Activated naive CD4-positive, alpha-beta T cell (primary cell): ENCODE results near the gene TLE4.
"Not testable (repeated sequence)": the region's sequence is repeated elsewhere in the genome, so short reads cannot be mapped to it uniquely, and the experiment has no call there.

Experiments used
- DNase-seq, 4 experiments: peaks; one replicate each; lab custom pipeline; 2025; lab: John Stamatoyannopoulos, UW

TLE4 gene

GRCh38 chr9:79571309-79572031 is at the start of gene TLE4:
Gene TLE4 (plus strand): TSS chr9:79571965. CDS start chr9:79572791, 826 bp downstream.
- DNase-seq, result peak; percentile 96 to 99 (median 98)

DNA sequence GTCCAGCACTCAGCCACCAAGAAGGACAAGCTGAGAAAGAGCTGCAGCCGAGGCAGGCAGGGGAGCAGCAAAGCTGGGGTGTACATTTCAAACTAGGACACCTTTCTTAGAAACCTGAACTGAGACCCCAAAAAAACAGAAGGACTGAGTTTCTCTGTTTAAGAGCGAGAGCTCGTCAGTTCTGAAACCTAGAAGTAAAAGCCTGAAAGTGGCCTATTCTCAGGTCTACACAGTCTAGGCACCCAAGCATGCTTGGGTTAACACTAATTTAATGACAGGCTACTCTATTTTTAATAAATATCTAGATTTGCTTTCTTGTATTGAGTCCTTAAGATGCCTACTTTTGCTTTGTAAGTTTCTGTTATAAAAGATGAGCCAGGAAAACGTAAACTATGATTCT is 49.0 kb upstream of the TLE4 start:
- no peak for DNase-seq

DNA sequence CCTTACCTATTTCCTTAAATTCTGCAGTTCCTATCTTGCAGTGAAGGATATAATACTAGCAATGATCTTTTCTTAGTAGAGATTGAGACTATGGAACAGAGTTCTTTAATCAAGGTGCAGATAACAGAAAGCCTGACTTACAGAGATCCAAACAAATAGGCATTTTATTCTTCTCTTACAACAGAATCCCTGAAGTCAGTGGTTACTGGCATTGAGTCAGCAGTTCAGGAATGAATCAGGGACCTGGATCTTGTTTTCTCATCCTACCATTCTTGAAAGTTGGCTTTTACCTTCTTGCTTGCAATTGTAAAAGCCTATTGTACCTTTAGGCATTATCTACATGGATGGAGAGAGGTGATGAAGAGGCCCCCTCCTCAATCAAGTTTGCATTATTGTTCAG is 47.5 kb upstream of the TLE4 start:
- DNase-seq, result no peak

DNA sequence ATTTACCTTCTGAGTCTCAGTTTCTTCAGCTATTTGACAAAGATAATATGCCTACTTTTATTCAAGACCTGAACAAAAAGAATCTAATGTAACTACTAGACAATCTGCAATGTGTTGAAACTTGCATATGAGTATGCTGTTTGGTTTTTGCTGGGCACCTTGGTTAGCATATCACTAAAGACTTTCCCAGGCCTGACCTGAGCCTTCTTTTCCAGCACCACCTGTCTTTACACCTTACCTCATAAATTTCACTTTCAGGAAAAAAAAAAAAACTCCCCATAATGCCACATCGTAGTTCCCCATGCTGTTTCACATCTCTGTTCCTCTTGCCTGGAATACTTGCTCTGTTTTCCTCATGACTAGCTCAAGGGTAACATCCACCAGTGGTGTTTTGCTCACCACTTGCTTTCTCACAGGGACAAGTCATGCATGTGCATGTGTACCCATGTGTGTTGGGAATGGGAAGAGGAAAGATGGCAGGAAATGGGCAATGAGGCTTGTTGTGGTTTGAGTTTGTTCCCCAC is 45.6 kb upstream of the TLE4 start:
- DNase-seq, result no peak

GRCh38 chr9:79535534-79535933 is 36.2 kb upstream of the TLE4 start:
- DNase-seq, result no peak

DNA sequence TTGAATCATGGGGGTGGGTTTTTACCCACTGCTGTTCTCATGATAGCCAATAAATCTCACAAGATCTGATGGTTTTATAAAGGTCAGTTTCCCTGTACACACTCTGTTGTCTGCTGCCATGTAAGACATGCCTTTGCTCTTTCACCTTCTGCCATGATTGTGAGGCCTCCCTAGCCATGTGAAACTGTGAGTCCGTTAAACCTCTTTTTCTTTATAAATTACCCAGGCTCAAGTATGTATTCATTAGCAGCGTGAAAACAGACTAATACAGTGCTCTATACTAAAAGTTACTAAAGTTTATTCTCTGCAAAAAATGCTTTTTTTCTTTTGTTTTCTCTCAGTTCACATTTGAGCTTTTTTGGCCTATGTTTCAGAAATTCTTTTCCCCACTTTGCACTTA is 33.9 kb upstream of the TLE4 start:
- DNase-seq, result no peak

DNA sequence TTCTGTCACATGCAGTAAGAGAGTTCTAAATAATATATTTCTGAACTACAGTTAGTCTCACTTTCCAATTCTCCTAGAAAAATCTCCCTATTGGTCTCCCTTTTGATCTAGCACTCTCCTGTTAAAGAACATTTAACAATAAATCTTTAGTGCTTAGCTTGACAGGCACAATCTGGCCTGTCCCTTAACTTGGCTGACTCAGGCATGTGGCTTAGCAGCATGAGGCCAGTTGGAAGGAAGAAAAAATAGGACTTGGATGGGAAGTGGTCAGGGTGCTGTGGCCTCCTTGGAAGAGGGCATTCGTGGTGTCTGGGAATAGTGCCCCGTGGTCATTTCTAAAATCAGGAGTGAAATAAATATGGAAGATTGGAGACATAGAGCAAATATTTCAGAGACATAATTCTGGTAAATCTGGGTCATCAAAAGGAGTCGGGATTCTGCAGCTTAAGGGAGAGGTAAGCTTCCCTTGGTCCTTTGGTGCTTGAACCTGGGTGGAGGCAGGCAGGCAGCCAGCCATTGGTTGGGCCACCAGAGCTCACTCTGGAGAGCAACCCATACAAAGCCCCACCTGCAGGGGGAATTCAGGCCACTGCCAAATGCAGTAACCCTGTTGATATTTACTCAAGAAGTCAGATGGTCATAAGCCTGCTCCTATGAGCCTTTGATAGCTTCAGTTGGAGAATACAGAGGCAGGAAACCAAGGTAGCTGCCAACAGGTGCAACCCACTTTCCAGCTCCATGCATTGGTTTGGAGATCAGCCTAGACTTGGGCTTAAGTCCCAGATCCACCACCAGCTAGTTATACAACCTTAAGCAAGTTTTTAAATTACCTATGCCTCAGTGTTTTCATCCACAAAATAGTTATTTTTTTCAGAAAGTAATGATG is 28.8 kb upstream of the TLE4 start:
- DNase-seq, result no peak

- not testable (repeated sequence) for DNase-seq
Observed at GRCh38 chr9:79544375-79544774, 27.4 kb upstream of the TLE4 start.

GRCh38 chr9:79551586-79551985 is 20.2 kb upstream of the TLE4 start:
- no peak for DNase-seq

DNA sequence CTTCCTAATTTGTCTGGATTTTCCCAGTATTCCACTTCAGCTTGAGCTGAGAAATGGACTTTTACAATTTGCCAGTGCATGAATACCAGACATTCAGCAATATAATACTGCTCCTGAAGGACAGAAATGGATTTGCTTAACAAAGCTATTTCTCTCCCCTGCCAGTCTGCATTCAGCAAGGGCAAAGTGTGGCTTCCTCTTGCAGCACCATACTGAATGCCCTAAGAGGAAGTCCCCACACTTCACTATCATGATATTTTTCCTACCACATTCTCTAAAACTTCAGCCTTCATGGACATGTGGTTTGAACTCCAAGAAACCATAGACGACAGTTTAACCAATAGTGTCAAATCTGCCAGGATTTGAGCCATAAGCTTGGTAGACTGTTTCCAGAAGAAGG is 19.8 kb upstream of the TLE4 start:
- DNase-seq, result no peak

- no peak for DNase-seq
Observed at GRCh38 chr9:79555474-79556089, 16.2 kb upstream of the TLE4 start.

DNA sequence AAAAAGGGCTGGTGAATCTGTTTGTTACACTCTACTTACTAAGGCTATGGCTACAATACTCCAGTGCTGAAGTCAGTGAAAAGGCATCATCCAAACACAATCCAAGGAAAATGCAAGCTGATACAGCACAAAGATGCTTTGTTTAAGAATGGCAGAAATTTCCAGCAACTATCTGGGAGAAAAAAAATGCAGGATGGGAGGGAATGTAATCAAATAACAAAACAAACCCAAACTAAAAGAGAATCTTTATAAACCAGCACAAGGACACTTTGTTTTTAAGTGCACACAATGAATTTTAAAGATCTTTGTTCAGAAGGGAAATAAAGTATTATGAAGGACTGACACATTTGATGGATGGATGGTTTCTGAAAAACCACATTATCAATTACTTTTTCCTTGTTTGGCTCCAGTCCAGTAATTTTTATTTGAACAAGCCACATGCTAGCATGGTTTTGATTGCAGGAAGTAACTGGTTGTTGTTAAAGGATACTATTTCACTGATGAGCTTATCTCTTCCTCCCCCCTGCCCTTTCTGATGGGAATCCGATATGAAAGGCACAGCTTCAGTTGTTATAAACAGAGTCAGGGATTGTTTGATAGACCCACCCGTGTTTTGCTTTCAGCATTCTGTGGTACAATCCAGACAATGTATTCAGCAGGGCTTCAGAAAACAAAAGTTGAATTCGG is 12.1 kb upstream of the TLE4 start:
- DNase-seq, result no peak

GRCh38 chr9:79562749-79563386 is 8.9 kb upstream of the TLE4 start:
- DNase-seq, result no peak

GRCh38 chr9:79564105-79564504 is 7.7 kb upstream of the TLE4 start:
- no peak for DNase-seq

GRCh38 chr9:79565245-79565644 is 6.5 kb upstream of the TLE4 start:
- no peak for DNase-seq

DNA sequence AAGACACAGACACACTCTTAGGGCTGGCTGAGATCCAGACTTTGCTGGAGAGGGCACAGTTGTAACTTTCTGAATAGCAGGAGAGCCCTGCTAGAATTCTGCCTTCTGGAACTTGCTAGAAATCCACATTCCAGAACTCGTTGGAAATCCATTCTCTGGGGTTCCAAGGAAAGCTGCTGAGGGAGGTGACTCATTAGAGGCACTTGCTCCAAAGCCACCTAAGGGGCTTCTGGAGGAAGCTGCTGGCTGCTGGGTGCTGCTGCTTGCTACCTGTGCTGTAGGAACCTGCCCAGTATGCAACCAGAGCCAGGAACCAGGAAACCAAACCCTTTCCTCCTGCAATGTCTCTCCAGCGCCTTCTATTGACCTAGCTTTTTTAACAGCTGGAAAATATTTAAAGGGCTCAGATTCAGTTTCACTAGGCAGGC is 4.1 kb upstream of the TLE4 start:
- no peak for DNase-seq

DNA sequence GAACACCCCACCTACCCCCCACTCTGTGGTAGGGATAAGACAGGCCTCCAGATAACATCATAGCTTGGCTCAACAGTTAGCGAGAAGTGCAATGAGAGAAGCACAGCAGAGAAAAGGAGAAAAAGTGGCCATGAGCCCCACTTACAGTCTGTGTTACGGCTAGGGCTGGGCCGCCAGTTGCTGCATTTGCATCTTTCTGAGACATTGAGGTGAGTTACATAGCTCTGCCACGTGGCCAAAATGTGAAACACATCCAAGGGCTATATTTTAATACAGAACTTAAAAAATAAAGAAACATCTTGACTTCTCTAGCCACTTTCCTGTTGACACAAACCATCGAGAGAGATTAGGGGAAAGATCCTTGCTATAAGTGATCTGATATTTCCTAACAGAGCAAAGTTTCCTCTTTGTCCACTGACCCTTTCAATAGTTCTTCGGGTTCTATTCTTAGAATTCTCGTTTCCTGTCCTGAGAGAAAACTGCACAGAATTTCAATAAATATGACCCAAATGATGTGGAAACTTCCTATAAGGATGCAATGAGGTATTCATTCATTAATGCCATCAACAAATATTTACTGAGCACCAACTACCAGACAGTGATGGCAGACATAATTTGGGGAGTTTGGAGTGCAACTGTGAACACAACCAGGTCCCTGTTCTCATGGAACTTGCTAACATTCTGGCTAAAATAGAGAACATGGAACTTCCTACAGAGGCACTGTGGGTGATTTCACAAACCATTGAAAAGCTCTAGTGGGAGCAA is 3.2 kb upstream of the TLE4 start:
- DNase-seq, result no peak

DNA sequence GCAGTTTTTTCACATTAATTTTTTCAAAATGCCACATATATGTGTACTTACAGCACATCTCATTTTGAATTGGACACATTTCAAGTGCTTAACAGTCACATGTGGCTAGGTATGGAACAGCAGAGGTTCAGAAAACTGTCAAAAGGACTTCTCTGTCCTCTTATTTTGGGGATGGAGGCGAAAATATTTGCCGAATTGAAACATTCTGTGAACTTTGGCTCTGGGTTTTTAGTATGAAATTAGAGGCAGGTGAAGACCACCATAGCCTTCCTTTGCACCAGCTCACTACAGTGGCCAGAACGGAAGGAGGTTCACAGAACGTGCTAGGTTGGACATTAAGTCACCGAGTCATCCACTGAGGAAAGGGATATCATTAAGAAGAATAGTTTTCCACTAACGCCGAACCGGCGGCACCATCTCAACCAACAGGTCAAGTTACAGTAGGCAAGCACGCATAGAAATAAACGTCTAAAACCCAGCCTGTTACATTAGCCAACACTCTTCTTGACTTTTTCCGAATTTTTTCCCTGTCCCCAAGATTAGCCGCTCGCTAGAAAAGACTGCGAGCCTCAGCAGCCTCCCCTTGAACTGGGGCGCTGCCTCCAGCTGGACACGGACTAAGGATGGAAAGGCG is 1.8 kb upstream of the TLE4 start:
- DNase-seq, result no peak

GRCh38 chr9:79570448-79571308 is 1.1 kb upstream of the TLE4 start:
- peak; percentile 26 to 49 (median 47) for DNase-seq
